ENCODE results near the gene ANKRD44.
"Not testable (repeated sequence)": the region's sequence is repeated elsewhere in the genome, so short reads cannot be mapped to it uniquely, and the experiment has no call there.

The ANKRD44 gene

GRCh38 chr2:197241153-197241552, 69.4 kb downstream of the ANKRD44 start:
- DNase-seq (ENCODE audit: low read depth, low spot score), result no peak
- TF ChIP-seq CTCF (IDR thresholded peaks at IDR 0.05; ENCODE audit: low read depth, low read length), result no peak
- in situ Hi-C loops (cut with HindIII; ENCODE audit: low sequenced_read_pairs), result no loop called here
- H3K4me3 ChIP-seq (ENCODE audit: low read depth, low read length), result no peak overlapping the region

- no peak for TF ChIP-seq CTCF (IDR thresholded peaks at IDR 0.05; ENCODE audit: low read depth, low read length)
- in situ Hi-C loops (cut with HindIII; ENCODE audit: low sequenced_read_pairs), result no loop called here
- no peak for DNase-seq (ENCODE audit: low read depth, low spot score)
- no peak overlapping the region for H3K4me3 ChIP-seq (ENCODE audit: low read depth, low read length)
These were observed 70.0 kb downstream of the ANKRD44 start for GRCh38 chr2:197240421-197241041.

- in situ Hi-C loops (cut with HindIII; ENCODE audit: low sequenced_read_pairs); DNase-seq (ENCODE audit: low read depth, low spot score); H3K4me3 ChIP-seq (ENCODE audit: low read depth, low read length): not testable (repeated sequence)
These were observed 70.6 kb downstream of the ANKRD44 start for GRCh38 chr2:197240018-197240417.

- no peak for TF ChIP-seq CTCF (IDR thresholded peaks at IDR 0.05; ENCODE audit: low read depth, low read length)
- no peak overlapping the region for H3K4me3 ChIP-seq (ENCODE audit: low read depth, low read length)
- in situ Hi-C loops (cut with HindIII; ENCODE audit: low sequenced_read_pairs), result no loop called here
- no peak for DNase-seq (ENCODE audit: low read depth, low spot score)
These were observed 71.1 kb downstream of the ANKRD44 start for GRCh38 chr2:197239434-197239833.

DNA sequence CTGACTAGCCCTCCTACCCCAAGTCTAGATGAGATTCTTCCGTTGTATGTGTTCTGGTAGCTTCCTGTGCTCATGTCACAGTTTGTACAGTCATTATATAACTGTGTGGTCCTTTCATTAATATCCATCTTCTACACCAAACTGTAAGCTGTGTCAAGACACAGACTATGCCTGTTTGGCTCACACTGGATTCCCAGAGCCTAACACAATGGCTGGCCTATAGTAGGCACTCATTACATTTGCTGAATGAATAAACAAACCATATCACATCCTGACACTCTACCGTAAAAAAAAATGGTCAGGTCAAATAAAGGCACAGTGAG, 72.6 kb downstream of the ANKRD44 start:
- no peak for DNase-seq (ENCODE audit: low read depth, low spot score)
- H3K4me3 ChIP-seq (ENCODE audit: low read depth, low read length), result no peak overlapping the region
- in situ Hi-C loops (cut with HindIII; ENCODE audit: low sequenced_read_pairs), result no loop called here
- no peak for TF ChIP-seq CTCF (IDR thresholded peaks at IDR 0.05; ENCODE audit: low read depth, low read length)

DNA sequence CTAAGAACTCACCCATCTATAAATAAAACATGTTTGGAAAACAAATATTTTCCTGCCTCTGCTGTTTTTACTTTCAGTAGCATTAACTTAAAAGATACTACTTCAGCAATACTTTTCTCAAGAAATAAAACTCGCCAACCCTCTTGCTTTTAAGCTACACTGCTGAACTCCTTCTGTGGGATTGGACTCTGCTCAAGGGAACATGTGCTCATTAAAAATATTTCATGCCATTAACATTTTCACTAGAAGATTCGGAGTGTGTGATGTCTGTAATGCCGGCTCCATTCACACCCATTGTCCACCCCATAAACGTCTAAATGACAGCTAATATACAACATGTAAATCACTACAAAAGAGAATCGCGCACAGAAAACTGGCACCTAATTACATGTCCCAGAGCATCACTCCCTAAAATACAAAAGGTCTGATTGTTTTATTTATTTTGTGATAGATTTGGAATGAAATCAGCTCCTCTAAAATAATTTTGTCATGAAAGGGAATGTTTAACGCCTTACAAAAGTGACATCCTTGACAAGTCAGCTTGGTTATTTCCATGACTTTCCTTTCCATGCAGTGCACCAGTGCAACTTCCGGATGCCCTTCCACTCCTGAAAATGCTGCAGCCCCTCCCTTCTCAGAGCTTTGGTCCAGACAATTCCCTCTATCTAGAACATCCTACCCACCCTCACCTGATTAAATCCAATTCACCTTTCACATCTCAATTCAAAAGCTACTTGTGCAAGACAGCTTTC, 73.1 kb downstream of the ANKRD44 start:
- no peak overlapping the region for H3K4me3 ChIP-seq (ENCODE audit: low read depth, low read length)
- in situ Hi-C loops (cut with HindIII; ENCODE audit: low sequenced_read_pairs), result no loop called here
- DNase-seq (ENCODE audit: low read depth, low spot score), result no peak

More for the DNA sequence above, 73.1 kb downstream of the ANKRD44 start:
- no peak for TF ChIP-seq CTCF (IDR thresholded peaks at IDR 0.05; ENCODE audit: low read depth, low read length)
